ENCODE data around the gene TTC34. TPM values are rescaled to one million over a fixed set of nuclear protein-coding genes. Genes with fewer than 3 reads are reported as not detected.

The TTC34 gene
- total and polyA plus RNA-seq, 2 experiments from 2014 or later: 0.08 to 0.35 TPM

DNA sequence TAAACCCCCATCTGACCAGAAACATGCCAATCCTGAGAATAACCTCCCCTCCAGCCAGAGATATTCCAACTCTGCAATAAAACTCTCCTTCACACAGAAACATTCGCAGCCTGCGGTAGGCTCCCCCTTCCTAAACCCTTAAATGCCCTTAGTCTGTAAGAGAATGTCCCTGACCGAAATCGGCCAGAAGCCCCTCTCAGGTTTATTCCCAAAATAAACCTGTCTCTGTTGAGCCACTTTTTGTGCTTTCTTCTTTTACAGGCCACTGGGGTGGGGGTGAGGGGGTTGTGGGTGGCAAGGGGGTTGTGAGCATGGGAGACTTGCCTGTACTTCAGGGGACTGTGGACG, 210.3 kb downstream of the TTC34 start:
- Histone ChIP-seq H3K9me2 (ENCODE audit: insufficient read depth) (no peaks in the 10 kb centered on the region), H2AFZ (no peak overlapping the region), H3K27ac (ENCODE audit: low read depth) (no peak overlapping the region), H3K79me2 (replicated peaks; ENCODE audit: insufficient read depth) (no peaks in the 10 kb centered on the region), H3K4me1 (ENCODE audit: insufficient read depth) (no peaks in the 10 kb centered on the region), H3K36me3 (ENCODE audit: insufficient read depth) (no peaks in the 10 kb centered on the region), H4K20me1 (replicated peaks; ENCODE audit: insufficient read depth) (no peaks in the 10 kb centered on the region), H3K4me2 (no peak overlapping the region), H3K4me3 (no peak overlapping the region), H3K27me3 (ENCODE audit: insufficient read depth) (no peaks in the 10 kb centered on the region), H3F3A (replicated peaks; ENCODE audit: low read depth) (no peaks in the 10 kb centered on the region)
- ATAC-seq (no peak), DNase-seq (ENCODE audit: low spot score) (no peak)
- no peak overlapping the region for H3K4me3 Mint-ChIP-seq
- peaks cover 1% of the 10 kb centered on the region for H3K27me3 Mint-ChIP-seq (ENCODE audit: insufficient read depth, low read depth, poor library complexity)
- no peak for TF ChIP-seq EZH2 (IDR thresholded peaks at IDR 0.05; ENCODE audit: low read depth, unreplicated experiment)
- TF ChIP-seq ZNF331 (CRISPR knock-in tag; IDR thresholded peaks at IDR 0.05; ENCODE audit: low read depth): no peak
- no peak for TF ChIP-seq ZNF114 (CRISPR knock-in tag; IDR thresholded peaks at IDR 0.05)
- no peak for TF ChIP-seq POLR2AphosphoS5 (IDR thresholded peaks at IDR 0.05; ENCODE audit: low read depth)
- TF ChIP-seq, protein P1, sequence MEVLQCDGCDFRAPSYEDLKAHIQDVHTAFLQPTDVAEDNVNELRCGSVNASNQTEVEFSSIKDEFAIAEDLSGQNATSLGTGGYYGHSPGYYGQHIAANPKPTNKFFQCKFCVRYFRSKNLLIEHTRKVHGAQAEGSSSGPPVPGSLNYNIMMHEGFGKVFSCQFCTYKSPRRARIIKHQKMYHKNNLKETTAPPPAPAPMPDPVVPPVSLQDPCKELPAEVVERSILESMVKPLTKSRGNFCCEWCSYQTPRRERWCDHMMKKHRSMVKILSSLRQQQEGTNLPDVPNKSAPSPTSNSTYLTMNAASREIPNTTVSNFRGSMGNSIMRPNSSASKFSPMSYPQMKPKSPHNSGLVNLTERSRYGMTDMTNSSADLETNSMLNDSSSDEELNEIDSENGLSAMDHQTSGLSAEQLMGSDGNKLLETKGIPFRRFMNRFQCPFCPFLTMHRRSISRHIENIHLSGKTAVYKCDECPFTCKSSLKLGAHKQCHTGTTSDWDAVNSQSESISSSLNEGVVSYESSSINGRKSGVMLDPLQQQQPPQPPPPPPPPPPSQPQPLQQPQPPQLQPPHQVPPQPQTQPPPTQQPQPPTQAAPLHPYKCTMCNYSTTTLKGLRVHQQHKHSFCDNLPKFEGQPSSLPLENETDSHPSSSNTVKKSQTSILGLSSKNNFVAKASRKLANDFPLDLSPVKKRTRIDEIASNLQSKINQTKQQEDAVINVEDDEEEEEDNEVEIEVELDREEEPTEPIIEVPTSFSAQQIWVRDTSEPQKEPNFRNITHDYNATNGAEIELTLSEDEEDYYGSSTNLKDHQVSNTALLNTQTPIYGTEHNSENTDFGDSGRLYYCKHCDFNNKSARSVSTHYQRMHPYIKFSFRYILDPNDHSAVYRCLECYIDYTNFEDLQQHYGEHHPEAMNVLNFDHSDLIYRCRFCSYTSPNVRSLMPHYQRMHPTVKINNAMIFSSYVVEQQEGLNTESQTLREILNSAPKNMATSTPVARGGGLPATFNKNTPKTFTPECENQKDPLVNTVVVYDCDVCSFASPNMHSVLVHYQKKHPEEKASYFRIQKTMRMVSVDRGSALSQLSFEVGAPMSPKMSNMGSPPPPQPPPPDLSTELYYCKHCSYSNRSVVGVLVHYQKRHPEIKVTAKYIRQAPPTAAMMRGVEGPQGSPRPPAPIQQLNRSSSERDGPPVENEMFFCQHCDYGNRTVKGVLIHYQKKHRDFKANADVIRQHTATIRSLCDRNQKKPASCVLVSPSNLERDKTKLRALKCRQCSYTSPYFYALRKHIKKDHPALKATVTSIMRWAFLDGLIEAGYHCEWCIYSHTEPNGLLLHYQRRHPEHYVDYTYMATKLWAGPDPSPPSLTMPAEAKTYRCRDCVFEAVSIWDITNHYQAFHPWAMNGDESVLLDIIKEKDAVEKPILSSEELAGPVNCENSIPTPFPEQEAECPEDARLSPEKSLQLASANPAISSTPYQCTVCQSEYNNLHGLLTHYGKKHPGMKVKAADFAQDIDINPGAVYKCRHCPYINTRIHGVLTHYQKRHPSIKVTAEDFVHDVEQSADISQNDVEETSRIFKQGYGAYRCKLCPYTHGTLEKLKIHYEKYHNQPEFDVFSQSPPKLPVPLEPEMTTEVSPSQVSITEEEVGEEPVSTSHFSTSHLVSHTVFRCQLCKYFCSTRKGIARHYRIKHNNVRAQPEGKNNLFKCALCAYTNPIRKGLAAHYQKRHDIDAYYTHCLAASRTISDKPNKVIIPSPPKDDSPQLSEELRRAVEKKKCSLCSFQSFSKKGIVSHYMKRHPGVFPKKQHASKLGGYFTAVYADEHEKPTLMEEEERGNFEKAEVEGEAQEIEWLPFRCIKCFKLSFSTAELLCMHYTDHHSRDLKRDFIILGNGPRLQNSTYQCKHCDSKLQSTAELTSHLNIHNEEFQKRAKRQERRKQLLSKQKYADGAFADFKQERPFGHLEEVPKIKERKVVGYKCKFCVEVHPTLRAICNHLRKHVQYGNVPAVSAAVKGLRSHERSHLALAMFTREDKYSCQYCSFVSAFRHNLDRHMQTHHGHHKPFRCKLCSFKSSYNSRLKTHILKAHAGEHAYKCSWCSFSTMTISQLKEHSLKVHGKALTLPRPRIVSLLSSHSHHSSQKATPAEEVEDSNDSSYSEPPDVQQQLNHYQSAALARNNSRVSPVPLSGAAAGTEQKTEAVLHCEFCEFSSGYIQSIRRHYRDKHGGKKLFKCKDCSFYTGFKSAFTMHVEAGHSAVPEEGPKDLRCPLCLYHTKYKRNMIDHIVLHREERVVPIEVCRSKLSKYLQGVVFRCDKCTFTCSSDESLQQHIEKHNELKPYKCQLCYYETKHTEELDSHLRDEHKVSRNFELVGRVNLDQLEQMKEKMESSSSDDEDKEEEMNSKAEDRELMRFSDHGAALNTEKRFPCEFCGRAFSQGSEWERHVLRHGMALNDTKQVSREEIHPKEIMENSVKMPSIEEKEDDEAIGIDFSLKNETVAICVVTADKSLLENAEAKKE (CRISPR knock-in tag; IDR thresholded peaks at IDR 0.05): no peak
- TF ChIP-seq, protein P2, sequence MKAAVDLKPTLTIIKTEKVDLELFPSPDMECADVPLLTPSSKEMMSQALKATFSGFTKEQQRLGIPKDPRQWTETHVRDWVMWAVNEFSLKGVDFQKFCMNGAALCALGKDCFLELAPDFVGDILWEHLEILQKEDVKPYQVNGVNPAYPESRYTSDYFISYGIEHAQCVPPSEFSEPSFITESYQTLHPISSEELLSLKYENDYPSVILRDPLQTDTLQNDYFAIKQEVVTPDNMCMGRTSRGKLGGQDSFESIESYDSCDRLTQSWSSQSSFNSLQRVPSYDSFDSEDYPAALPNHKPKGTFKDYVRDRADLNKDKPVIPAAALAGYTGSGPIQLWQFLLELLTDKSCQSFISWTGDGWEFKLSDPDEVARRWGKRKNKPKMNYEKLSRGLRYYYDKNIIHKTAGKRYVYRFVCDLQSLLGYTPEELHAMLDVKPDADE (IDR thresholded peaks at IDR 0.05): no peak
- no peak overlapping the region for H3K27ac Mint-ChIP-seq
- peaks cover 14% of the 10 kb centered on the region for H3K9me3 Mint-ChIP-seq
- no peaks in the 10 kb centered on the region for H3K4me1 Mint-ChIP-seq
- H3K36me3 Mint-ChIP-seq (ENCODE audit: low read depth): peaks cover 15% of the 10 kb centered on the region; the same call in 2 of the 3 replicates
